Stimulated activated CD8-positive, alpha-beta memory T cell treated with anti-CD3 and anti-CD28 coated beads, Interleukin-15, amount 100 ng/mL, for 1 hour (primary cell): ENCODE data around the gene NEDD8.
A peak's percentile ranks its signal among the peaks of the same experiment; 100 is the strongest.

ENCODE experiments used
- DNase-seq: peaks from one replicate; pipeline ENCODE4 v3.0.0-alpha.2; 2020; ENCODE audit warnings: low read depth

NEDD8 gene

DNA sequence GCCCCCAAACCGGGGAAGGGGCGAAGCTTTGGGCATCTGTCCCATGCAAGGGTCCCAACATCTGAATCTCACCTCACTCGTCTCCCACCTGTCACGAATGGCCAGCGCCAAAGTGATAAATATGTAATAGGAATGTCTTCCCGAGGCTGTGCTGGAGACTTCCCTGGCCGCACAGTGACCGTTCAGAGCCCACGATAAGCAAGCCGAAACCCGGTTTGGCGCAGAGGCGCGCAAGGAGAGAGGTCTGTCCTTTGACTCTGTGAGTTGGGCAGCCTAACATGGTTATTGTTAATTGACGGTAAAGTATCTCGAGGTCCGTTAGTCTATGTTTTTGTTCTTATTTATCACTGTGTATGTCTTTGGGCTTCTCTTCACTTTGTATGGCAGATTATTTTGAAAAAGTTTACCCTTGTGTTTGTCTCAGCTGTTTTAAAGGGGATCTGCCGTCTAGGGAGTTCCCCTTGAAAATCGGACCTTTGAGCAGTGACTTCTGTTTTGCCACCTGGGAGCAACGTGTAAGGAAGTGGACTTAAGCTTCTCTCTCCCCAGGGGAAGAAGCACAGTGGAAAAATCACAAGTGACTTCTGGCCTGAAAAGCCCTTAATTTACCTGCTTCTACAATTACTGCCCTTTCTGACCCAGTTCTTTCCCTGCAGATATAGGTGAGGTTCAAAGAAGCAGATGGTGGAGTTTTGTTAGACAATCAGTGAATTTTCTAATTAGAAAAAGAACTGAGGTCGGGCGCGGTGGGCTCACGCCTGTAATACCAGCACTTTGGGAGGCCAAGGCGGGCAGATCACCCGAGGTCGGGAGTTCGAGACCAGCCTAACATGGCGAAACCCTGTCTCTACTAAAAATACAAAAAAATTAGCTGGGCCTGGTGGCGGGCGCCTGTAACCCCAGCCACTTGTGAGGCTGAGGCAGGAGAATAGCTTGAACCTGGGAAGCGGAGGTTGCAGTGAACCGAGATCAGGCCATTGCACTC, 35.8 kb downstream of the NEDD8 start:
- no peak for DNase-seq

DNA sequence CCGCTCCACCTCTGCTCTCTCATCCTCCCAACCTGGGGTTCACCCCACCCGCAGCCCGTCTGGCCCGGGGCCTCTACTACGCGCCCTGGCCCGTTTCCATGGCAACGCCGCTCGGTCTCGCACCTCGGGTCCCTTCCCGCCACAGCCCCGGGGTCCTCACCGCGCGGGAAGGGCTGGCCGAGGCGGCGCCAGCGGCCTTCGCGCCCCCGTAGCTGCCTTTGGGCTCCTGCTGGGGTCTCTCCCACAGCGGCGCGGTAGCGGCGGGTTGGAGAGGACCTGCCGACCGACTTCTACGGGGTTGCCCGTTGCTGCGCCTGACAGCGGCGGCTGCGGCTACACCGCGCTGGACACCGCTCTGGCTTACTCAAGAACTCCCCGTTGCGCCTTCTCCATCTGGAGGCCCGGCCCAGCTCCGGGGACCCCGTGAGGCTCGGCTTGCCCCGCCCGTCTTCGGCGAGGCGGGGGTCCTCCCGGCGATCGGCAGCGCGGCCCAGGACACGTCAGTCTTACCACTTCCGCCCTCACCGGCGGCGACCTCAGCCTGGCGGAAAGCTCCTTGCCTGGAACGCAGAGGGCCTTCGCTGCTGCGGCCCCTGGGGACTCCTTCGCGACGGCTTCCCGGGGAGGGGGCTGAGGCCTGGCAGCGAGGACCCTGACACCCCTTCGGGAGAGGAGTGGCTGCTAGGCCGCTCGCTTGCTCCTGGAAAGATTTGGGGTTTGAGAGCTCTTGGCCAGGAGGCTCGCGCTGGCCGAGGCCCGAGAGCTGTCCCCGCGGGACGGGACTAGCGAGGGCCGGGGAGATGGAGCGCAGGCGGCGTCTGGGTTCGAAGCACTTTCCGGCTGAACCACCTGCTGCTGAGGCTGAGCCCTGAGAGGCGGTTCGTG, 36.7 kb downstream of the NEDD8 start, which contains the start of gene TM9SF1:
TM9SF1 (minus strand) TSS at position 256 of the 885 bp plus-strand sequence. CDS start 422 bp downstream, outside the sequence.
- peak; percentile 71 for DNase-seq

DNA sequence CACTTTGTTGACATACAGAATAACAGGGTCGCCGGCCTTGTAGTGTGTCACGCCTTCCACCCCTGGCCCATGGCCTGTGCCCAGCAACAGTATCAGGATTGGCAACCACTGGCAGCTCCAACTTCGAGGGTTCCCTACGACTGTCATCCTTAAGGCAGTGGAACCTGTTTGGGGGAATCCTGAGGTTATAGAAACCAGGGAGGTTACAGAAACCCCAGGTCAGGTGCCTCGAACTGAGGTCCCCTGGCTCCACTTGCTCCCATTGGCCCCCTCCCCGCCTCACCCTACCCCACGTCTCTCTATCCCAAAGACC, 37.3 kb downstream of the NEDD8 start:
- no peak for DNase-seq

DNA sequence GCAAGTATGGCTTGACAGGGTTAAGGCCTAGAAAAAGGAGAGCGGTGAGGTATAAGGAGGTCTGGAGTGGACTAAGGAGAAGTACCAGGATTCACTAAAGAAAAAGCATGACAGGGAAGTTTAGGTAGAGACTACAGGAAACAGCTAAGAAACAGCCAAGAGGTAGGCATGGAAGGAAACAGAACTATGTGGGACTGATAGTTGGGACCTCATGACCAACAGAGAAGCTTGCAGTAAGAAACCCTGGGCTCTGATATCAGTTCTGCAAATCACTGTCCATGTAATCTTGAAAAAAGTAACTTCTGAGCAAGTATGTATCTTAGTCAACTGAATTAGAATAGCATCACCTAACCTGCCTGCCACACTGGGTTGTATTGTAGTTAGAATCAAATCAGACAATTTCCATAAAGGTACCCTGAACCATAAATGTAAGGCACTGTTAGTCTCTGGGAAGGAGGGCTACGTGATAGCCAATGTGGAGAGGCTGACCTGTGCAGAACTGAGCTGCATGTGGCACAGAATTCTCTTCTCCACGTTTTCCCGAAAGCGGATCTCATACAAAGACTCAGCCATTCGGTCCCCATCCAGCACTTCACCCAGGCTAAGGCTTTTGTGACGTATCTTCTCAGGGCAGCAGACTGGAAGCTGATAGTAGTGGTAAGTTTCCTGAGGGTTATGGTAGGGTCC, 37.8 kb downstream of the NEDD8 start:
- DNase-seq, result no peak

DNA sequence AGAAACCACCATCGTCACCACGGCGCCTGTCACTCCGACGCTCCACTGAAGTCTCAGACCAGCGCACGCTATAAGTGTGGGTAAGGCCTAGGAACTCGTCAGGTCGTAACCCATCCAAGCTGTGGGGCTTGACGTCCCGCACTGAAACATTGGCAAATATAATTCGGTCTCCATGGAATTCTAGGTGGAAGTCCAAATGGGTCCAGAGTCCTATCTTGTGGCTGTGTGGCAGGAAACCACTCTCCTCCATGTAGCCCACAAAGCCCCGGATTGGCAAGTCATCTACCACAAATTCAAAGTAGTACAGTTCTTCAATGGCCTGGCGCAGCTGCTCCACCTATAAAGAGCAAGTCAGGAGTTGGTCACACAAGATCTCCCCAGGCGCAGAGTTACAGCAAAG, 39.2 kb downstream of the NEDD8 start:
- DNase-seq, result no peak

DNA sequence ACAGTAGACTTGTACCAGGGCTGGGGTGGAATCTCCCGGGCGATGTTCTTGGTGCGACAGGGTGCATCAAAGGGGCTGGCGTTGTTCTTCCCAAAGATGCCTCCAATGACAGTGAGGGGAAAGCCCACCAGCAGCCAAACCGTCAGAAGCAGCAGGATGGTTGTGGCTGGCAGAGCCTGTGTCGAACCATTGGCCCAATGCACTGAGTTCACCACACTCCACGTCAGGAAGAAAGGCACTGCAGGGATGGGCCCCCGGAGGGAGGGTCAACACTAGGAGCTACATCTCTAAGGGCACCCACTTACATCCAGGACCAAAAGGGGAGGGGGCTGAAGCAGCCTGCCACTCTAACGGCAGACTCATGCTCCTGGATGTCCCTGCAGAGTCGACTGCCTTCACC, 41.8 kb downstream of the NEDD8 start:
- DNase-seq, result no peak

DNA sequence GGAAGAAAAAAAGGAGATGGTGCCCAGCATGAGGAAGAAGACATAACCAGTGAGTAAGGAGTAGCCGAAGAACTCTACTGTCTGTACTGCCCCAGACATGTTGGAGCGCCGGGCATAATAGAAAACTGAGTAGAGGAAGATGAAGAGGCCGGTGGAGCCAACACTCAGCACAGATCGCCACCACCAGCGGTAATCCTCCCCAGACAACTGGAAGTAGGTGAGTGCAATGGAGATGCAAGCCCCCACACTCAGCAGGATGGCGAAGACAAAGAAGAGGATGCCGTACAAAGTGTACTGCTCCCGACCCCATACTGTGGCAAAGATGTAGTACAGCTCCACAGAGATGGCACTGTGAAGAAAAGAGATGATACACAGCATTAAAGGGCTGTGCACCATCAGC, 42.7 kb downstream of the NEDD8 start:
- DNase-seq, result no peak

DNA sequence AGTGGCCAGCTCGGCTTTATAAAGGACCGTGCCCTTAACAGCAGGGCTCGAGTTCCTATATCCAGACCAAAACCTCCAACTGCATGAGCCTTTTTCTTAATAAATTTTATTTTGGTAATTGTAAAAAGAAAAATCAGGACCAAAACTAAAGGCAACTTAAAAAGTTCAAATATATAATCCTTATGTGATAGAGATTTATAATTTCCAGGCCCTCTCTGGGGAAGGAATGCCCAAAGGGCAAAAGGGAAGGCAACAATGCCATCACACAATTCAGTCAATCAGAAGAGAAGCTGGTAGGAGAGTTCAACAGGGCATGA, 43.1 kb downstream of the NEDD8 start:
- no peak for DNase-seq

DNA sequence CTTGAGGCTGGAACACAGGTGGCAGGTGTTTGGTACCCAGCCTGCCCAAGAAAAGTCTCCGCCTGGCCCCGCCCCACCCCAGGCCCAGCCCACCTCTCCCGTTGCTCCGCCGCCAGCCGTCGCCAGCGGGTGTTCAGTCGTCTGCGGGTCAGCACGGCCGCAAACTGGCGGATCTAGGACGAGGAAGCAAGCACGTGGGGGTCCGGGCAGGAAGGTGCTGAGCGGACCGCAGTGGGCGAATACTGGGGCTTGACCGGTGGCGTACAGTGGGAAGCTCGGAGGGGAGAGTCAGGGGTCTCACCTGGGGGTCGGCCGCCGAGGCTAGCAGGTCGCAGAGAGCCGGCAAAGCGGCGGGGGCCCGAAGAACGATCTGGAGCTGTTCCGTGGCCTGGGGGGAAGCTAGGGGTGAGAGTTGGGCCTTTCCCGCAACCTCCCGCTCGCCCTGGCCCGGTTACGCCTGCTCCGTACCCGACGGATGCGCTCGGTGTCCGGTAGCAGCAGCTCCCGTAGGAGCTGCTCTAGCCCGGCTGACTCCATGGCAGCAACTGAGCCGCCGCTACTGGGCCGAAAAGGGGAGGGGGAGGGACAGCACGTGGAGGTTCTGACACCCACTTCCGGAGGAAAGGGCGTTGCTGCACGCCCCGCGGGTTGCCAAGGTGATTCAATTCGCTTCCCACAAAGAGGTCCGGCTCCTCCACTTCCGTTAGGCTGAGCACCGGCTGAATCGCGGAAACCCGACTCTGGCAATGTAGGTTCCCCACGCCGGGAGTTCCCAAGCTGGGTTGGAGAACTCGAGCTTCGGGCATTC, 43.7 kb downstream of the NEDD8 start, which contains the start of gene IPO4:
IPO4 (minus strand) TSS at position 566 of the 808 bp plus-strand sequence; CDS start at position 537, 29 bp downstream.
- peak; percentile 92 for DNase-seq

DNA sequence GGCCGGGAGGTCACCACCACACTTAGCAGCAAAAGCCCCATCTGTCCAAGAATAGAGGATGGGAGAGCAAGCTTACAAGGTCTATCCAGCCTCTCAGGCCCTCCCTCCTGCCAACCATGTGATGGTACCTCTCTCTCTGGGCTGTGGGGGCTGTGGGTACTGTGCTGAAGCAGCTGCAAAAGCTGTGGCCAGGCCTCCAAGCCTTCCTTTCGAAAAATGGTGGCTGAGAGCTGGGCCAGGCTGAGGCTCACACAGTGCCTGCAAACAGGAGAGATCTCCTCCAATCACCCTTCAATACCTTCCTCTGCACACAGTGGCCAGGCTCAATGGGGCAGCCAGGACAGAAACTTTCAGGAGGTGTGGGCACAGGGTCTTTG, 44.6 kb downstream of the NEDD8 start:
- no peak for DNase-seq

DNA sequence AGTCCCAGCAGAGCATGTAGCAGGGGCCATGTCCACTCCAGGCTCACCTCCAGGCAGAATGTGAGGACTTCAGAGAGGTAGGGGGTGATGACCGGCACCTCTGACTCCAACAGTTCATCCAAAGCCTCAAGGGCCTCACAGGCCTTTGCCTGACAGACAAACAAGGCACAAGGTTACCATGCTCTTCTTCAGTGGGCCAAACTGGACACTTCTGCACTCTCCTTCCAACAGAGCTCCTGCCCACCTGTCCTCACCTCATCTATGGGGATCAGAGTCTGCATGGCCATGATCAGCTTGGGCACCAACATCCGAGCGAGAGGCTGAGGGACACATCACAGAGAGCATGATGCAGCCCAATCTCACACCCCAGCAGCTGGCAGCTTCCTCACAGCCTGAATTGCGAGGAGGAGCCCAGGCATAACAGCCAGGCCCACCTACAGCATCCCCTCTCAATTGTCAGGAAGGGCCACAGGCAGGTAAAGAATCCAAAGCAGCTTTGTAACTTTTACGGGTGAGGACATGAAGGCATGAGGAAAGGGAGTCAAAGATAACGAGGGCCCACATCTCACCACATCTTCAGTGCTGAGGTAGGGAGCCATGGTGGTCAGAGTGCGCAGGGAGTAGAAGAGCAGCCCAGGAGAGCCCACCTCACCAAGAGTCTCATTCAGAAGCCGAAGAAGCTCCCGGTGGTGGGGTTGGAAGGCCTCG, 45.2 kb downstream of the NEDD8 start:
- no peak for DNase-seq

DNA sequence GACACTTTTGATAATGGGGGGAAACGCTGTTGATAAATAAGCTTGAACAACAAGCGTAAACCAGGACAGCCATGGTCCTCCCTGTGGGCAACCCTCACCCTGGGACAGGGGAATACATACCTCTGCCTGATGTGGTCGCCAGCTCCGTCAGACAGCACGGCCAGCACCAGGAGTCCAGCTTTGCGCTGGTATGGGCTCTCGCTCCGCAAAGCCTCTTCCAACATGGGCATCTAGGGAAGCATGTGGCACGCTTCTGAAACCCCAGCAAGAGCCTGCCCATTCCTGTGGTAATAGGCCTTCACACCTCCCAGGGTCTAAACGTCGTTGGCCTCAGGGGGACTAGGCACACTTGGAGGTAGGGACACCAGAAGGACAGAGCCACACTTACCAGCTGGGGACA, 46.4 kb downstream of the NEDD8 start:
- no peak for DNase-seq

DNA sequence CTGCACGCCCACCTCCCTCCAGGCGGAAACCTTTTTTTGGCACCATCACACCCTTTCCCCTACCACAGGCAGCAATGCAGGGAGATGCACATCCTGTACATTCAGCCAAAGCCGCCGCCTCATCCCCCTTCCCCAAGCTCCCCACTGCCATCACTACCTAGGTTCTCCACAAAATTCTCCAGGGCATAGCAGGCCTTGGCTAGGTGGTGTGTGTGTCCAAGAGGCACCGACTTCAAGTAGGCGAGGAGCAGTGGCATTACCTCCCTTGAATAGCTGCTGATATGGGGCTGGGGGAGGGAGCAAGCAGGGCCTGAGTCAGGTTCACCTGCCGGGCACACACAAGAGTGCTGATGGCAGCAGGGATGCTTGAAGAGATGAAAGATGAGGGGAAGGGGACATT, 47.1 kb downstream of the NEDD8 start:
- DNase-seq, result no peak

DNA sequence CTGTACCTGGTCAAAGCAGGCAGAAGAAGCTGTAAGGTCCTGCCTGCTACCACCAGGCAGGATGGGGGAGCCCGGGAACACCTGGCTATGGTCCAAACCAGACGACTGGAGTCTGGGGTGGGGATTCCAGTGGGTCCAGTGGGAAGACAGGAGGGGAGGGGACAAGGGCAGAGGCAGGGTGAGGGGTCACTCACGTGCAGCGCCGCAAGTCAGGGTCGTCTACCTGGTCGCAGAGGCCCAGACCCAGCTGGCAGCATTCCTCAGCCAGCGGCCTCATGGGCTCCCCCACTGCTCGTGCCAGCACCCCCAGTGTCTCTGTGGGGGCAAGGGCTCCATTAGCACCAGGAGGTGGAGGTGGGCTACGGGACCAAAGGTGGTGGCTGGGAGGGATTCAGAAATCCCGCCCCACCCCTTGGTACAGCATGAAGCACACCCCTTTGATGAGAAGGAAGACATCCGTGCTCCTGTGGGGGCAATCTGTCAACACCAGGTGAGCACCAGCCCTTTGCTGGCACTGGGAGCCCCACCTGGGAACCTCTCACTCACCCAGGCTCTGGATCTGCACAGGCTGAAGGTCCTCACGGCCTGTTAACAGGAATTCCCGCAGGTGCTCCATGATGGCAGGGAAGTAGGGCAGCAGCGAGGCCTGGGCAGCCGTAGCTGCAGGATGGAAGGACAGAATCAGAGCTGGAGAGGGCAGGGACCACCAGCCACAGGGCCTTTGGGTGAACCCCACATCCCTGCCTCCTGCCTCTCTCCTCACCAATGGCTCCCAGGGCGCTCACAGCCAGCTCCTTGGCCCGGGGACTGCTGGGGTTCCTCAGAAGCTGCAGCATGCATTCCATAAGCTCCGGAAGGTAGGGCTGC, 47.8 kb downstream of the NEDD8 start:
- DNase-seq, result no peak

DNA sequence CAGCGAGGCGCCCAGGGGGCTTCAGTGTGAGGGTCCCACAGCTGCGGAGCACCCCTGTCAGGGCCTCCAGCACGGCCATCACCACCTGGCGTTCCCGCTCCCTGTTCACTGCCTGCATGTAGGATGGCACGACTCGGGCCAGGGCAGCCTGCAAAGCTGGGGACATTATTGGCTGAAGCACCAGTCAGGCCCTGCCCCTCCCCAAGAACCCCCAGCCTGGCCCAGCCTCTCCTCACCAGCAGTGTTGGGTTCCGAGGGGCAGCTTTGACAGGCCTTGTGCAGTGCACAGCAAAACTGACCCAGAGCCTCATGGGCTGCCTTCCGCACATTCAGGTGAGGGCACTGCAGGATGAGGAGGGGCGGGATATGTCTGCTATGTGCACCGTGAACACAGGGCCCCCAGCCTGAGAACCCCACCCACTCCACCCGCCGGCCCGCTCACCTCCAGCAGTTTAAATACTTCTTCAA, 49.1 kb downstream of the NEDD8 start:
- no peak for DNase-seq

DNA sequence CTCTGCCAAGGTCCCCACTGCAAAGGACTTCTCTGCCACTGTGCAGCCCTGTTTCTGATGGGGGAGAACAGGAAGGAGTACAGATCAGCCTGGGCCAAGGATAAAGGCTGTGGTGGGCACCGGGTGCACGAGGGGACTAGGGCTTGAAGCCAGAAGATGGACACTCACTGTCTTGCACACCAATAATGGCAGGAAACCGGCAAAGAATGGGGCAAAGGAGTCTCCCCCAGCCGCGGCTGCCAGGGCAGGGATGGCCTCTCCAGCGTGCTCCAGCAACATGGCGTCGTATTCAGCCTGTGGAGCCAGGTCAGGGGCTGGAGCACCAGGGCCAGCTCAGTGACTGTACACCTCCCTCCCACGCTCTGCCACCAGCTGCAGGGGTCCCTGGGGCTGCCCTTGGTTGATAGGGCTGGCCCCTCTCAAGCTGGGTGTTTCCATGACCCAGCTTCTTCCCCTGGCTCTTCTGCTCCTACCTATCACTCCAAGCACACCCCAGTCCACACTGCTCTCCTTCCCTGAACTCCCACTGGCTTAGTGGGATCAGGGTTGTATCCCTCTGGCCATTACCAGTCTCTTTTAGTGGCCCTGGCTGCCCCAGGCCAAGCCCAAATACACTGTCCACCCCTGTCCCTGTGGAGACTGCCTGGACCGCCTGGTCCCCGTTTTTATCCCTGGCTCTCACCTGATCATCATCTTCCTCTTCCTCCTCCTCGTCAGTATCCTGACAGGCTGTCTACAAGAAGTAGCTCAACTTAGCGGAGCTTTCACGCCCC, 49.9 kb downstream of the NEDD8 start:
- DNase-seq, result no peak

DNA sequence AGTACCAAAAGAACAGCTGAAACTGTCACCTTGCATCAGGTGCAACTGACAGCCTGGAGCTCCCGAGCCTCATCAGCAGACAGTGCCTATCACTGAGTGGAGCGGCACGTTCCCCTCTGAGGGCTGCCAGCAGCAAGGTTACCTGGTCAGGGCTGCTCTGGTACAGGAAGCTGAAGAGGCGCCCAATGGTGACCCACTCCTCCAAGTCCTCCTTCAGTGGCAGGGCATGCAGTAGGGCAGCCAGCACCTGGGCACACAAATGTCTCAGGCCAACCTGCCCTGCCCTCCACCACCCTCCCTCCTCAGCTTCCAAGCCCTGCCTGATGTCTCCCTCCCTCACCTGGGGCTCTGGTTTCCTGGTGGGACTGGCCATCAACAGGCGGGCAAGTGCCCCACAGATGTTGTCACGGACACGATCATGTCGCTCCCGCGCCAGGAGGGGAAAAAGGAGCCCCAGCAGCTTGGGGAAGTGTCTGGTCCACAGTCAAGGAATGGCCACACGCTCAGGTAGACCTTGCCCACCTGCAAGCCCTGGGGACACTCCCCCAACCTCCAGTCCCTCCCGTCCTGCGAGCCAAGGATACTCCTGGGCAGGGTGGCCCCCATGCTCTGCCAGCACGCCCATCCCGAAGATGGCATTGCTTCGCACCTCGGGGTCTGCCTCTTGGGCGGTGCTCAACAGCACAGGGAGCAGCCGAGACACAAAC, 50.6 kb downstream of the NEDD8 start:
- DNase-seq, result no peak
